Measurements from ENCODE around the gene CSTB. TPM values are rescaled to one million over a fixed set of nuclear protein-coding genes. Genes with fewer than 3 reads are reported as not detected.

Gene CSTB
- total RNA-seq, 1 experiment from 2014 or later, result 57.5 TPM

DNA sequence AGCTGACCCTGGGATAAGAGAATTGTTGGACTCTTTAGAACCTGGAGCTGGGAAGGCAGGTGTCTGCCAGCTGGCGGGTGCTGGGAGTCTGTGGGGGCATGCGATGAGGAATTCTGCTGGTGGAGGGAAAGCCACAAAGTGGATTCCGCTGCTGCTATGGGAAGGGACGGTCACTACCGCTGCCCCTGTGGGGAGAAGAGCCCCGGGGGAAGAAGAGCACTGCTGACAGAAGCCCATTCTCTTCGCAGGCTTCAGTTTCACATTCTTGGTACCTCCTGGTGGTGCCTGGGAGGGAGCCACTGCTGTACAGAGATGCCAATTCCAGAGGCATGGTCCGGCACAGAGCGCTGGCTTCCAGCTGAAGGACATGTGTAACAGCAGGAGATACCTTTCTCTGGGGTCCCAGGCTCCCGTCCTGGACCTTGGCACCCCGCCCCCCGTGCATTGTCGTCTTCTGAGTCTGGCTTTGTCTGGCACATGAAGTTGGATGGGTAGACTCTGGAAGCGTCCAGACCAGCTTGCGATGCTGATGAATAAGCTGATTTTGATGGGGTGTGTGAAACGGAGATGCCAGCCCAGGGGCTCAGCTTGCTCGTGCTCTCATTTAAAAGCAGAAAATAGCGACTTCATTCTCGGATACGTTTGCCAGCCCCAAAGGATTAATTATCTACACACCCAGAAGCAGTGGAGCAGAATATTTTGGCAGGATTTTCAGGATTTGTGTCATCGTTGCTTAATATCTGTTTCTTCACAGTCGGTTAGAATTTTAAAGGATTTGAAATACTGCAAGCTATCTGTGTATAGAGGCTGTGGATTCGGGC, 44.0 kb downstream of the CSTB start:
- no peak for ATAC-seq
- no peak overlapping the region for H2AFZ ChIP-seq (ENCODE audit: low read depth, low read length, poor library complexity, severe bottlenecking)
- ChIA-PET RAD21 (ENCODE audit: low non-redundant PET in 1 of 2, low total read pairs in 2 of 2, uncharacterized antibody in 2 of 2, unreplicated experiment in 2 of 2) (no interaction called here), CTCF (no interaction called here), POLR2A (no interaction called here)
- H3K27ac ChIP-seq (ENCODE audit: low read depth, low read length), result no peak overlapping the region
- no TSS peak for BruUV-seq (replicated peaks)
- peaks cover 93% of the 10 kb centered on the region for H3K79me2 ChIP-seq (ENCODE audit: insufficient read depth, low read length)
- H3K36me3 ChIP-seq (ENCODE audit: control insufficient read depth in 1 of 2, insufficient read depth in 2 of 2, low read length in 2 of 2), result peaks cover 0 to 4% of the 10 kb centered on the region in 2 experiments; a peak in 3 of 4 replicates
- H3K4me2 ChIP-seq (ENCODE audit: low read length), result no peak overlapping the region
- H3K9me3 ChIP-seq (ENCODE audit: control insufficient read depth in 1 of 2, insufficient read depth in 1 of 2, low read depth in 1 of 2, low read length in 2 of 2), result no peaks in the 10 kb centered on the region
- H4K20me1 ChIP-seq (ENCODE audit: insufficient read depth), result no peaks in the 10 kb centered on the region
- no peak overlapping the region for H3K4me3 ChIP-seq (replicated peaks in 1 of 2; ENCODE audit: low read depth in 1 of 2, low read length in 2 of 2)
- DNase-seq (ENCODE audit: low read depth, low spot score), result no peak
- H3K9ac ChIP-seq (ENCODE audit: low read length), result no peak overlapping the region
- TF ChIP-seq TCF7L2 (IDR thresholded peaks at IDR 0.05; ENCODE audit: borderline replicate concordance, extremely low read depth, insufficient read depth, insufficient read length) (no peak), ZNF274 (IDR thresholded peaks at IDR 0.05; ENCODE audit: low read depth, low read length) (no peak), FOSL1 (IDR thresholded peaks at IDR 0.05; ENCODE audit: low read depth) (no peak), SP1 (IDR thresholded peaks at IDR 0.05; ENCODE audit: low read depth) (no peak), JUND (IDR thresholded peaks at IDR 0.05) (no peak), SIN3A (IDR thresholded peaks at IDR 0.05; ENCODE audit: low read depth) (no peak)
- H3K9me2 ChIP-seq (ENCODE audit: insufficient read depth), result no peaks in the 10 kb centered on the region
- intact Hi-C loops (cut with micrococcal nuclease), result no loop called here
- peaks cover 18 to 27% of the 10 kb centered on the region in 2 experiments for H3K4me1 ChIP-seq (ENCODE audit: control insufficient read depth in 1 of 2, insufficient read depth in 2 of 2, low read length in 2 of 2)
- H3K27me3 ChIP-seq (ENCODE audit: insufficient read depth, low read length), result no peaks in the 10 kb centered on the region

DNA sequence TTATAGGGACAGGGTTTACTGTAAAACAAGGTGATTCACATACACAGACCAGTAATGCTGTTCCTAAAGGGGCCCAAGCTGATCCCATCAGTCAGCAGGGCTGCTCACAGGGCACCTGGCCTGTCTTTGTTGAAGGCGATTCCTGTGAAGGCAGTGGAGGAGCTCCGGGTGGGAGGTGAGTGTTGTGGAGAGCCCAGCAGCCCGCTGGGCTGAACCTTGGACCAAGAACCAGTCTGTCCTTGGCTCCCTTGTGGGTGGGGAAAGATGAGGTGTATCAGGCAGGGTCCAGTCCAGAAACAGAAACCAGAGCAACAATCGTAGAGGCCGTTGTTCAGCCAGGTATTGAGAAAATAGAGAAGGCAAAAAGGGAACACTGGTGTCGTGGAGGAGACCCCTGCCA, 44.6 kb downstream of the CSTB start:
- no peak for ATAC-seq
- ChIA-PET CTCF (no interaction called here), POLR2A (no interaction called here), RAD21 (ENCODE audit: low non-redundant PET in 1 of 2, low total read pairs in 2 of 2, uncharacterized antibody in 2 of 2, unreplicated experiment in 2 of 2) (no interaction called here)
- Histone ChIP-seq H3K36me3 (ENCODE audit: control insufficient read depth in 1 of 2, insufficient read depth in 2 of 2, low read length in 2 of 2) (peaks cover 0 to 4% of the 10 kb centered on the region in 2 experiments; a peak in 3 of 4 replicates), H3K9ac (ENCODE audit: low read length) (no peak overlapping the region), H3K4me3 (replicated peaks in 1 of 2; ENCODE audit: low read depth in 1 of 2, low read length in 2 of 2) (no peak overlapping the region), H2AFZ (ENCODE audit: low read depth, low read length, poor library complexity, severe bottlenecking) (no peak overlapping the region), H3K9me2 (ENCODE audit: insufficient read depth) (no peaks in the 10 kb centered on the region), H3K79me2 (ENCODE audit: insufficient read depth, low read length) (peaks cover 97% of the 10 kb centered on the region), H4K20me1 (ENCODE audit: insufficient read depth) (no peaks in the 10 kb centered on the region), H3K27me3 (ENCODE audit: insufficient read depth, low read length) (no peaks in the 10 kb centered on the region), H3K27ac (ENCODE audit: low read depth, low read length) (no peak overlapping the region), H3K4me1 (ENCODE audit: control insufficient read depth in 1 of 2, insufficient read depth in 2 of 2, low read length in 2 of 2) (peaks cover 24 to 34% of the 10 kb centered on the region in 2 experiments), H3K4me2 (ENCODE audit: low read length) (no peak overlapping the region), H3K9me3 (ENCODE audit: control insufficient read depth in 1 of 2, insufficient read depth in 1 of 2, low read depth in 1 of 2, low read length in 2 of 2) (no peaks in the 10 kb centered on the region)
- intact Hi-C loops (cut with micrococcal nuclease), result no loop called here
- TF ChIP-seq CEBPB (IDR thresholded peaks at IDR 0.05; ENCODE audit: low read depth), result no peak
- TF ChIP-seq FOSL1 (IDR thresholded peaks at IDR 0.05; ENCODE audit: low read depth), result no peak
- no peak for TF ChIP-seq SRF (IDR thresholded peaks at IDR 0.05; ENCODE audit: low read depth)
- TF ChIP-seq, protein P1, sequence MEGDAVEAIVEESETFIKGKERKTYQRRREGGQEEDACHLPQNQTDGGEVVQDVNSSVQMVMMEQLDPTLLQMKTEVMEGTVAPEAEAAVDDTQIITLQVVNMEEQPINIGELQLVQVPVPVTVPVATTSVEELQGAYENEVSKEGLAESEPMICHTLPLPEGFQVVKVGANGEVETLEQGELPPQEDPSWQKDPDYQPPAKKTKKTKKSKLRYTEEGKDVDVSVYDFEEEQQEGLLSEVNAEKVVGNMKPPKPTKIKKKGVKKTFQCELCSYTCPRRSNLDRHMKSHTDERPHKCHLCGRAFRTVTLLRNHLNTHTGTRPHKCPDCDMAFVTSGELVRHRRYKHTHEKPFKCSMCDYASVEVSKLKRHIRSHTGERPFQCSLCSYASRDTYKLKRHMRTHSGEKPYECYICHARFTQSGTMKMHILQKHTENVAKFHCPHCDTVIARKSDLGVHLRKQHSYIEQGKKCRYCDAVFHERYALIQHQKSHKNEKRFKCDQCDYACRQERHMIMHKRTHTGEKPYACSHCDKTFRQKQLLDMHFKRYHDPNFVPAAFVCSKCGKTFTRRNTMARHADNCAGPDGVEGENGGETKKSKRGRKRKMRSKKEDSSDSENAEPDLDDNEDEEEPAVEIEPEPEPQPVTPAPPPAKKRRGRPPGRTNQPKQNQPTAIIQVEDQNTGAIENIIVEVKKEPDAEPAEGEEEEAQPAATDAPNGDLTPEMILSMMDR (IDR thresholded peaks at IDR 0.05 in 2 of 3, conservative IDR thresholded peaks at IDR 0.05 in 1 of 3; ENCODE audit: borderline replicate concordance in 1 of 3, insufficient read depth in 1 of 3, low read depth in 2 of 3, low read length in 2 of 3), result no peak
- no peak for TF ChIP-seq YY1 (IDR thresholded peaks at IDR 0.05; ENCODE audit: extremely low read depth, insufficient replicate concordance, low read depth, low read length)
- TF ChIP-seq EZH2phosphoT487 (IDR thresholded peaks at IDR 0.05; ENCODE audit: borderline replicate concordance), result no peak
- TF ChIP-seq, protein P2, sequence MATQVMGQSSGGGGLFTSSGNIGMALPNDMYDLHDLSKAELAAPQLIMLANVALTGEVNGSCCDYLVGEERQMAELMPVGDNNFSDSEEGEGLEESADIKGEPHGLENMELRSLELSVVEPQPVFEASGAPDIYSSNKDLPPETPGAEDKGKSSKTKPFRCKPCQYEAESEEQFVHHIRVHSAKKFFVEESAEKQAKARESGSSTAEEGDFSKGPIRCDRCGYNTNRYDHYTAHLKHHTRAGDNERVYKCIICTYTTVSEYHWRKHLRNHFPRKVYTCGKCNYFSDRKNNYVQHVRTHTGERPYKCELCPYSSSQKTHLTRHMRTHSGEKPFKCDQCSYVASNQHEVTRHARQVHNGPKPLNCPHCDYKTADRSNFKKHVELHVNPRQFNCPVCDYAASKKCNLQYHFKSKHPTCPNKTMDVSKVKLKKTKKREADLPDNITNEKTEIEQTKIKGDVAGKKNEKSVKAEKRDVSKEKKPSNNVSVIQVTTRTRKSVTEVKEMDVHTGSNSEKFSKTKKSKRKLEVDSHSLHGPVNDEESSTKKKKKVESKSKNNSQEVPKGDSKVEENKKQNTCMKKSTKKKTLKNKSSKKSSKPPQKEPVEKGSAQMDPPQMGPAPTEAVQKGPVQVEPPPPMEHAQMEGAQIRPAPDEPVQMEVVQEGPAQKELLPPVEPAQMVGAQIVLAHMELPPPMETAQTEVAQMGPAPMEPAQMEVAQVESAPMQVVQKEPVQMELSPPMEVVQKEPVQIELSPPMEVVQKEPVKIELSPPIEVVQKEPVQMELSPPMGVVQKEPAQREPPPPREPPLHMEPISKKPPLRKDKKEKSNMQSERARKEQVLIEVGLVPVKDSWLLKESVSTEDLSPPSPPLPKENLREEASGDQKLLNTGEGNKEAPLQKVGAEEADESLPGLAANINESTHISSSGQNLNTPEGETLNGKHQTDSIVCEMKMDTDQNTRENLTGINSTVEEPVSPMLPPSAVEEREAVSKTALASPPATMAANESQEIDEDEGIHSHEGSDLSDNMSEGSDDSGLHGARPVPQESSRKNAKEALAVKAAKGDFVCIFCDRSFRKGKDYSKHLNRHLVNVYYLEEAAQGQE (IDR thresholded peaks at IDR 0.05; ENCODE audit: low read depth), result no peak
- no peak for TF ChIP-seq RAD21 (IDR thresholded peaks at IDR 0.05; ENCODE audit: low read depth)
- no peak for TF ChIP-seq POLR2A (IDR thresholded peaks at IDR 0.05; ENCODE audit: borderline replicate concordance, extremely low read depth, insufficient read depth, insufficient read length)
- no peak for TF ChIP-seq ZNF274 (IDR thresholded peaks at IDR 0.05; ENCODE audit: low read depth, low read length)
- no peak for TF ChIP-seq SP1 (IDR thresholded peaks at IDR 0.05; ENCODE audit: low read depth)
- no peak for TF ChIP-seq CBX3 (IDR thresholded peaks at IDR 0.05; ENCODE audit: low read depth)
- TF ChIP-seq JUND (IDR thresholded peaks at IDR 0.05), result no peak
- DNase-seq (ENCODE audit: low read depth, low spot score), result no peak
- no TSS peak for BruUV-seq (replicated peaks)
